GM12892 (cell line): ENCODE measurements around the gene HSH2D.

Experiments
- POLR2A ChIP-seq: IDR thresholded peaks from 2 replicates; pipeline ENCODE4 v1.6.1; 2011; ENCODE audit warnings: low read depth, low read length, control low read depth
- POLR2AphosphoS5 ChIP-seq: IDR thresholded peaks from 2 replicates; pipeline ENCODE4 v1.6.1; 2011; ENCODE audit warnings: low read depth, low read length, control low read depth

- TF ChIP-seq POLR2A (0 out of 2 replicates have a peak, but pooled peaks have one; percentile 10), POLR2AphosphoS5 (no peak)
These were observed 11.6 kb downstream of the HSH2D start for GRCh38 chr19:16155128-16155527.
